Kidney (tissue), 14 donors: ENCODE measurements around the gene APOL5. TPM values are rescaled to one million over a fixed set of nuclear protein-coding genes. Genes with fewer than 3 reads are reported as not detected.
"Not testable (repeated sequence)": the region's sequence is repeated elsewhere in the genome, so short reads cannot be mapped to it uniquely, and the experiment has no call there.

Source experiments
- DNase-seq, 5 donors: peaks; one replicate each; pipeline ENCODE4 v3.0.0-alpha.2; 2013 to 2020
- FAIRE-seq: peaks from 2 replicates; lab custom pipeline; 2012; peaks lifted over from hg19 to GRCh38; lab: Jason Lieb, UNC
- H3K27ac ChIP-seq, 2 donors: one replicate each; pipeline ENCODE4 v1.7.0; 2013; ENCODE audit warnings: low read depth in 2 of 2, low read length in 2 of 2, inconsistent platforms in 1 of 2
- H3K27me3 ChIP-seq: one replicate; pipeline ENCODE4 v1.7.1; 2013; ENCODE audit warnings: low read length, inconsistent platforms; ENCODE audit not compliant: control insufficient read depth, insufficient read depth
- H3K36me3 ChIP-seq, 3 donors: one replicate each; pipeline versions ENCODE4 v1.7.0 to v1.7.1; 2013; ENCODE audit warnings: low read length in 3 of 3, control low read depth in 1 of 3, inconsistent platforms in 1 of 3; ENCODE audit not compliant: insufficient read depth in 3 of 3, control insufficient read depth in 2 of 3
- H3K4me1 ChIP-seq, 3 donors: one replicate each; pipeline versions ENCODE4 v1.7.0 to v1.7.1; 2013; ENCODE audit warnings: low read length in 3 of 3, inconsistent platforms in 1 of 3, low read depth in 1 of 3; ENCODE audit not compliant: control insufficient read depth in 2 of 3, insufficient read depth in 2 of 3
- H3K4me3 ChIP-seq, 3 donors: one replicate each; pipeline versions ENCODE4 v1.7.0 to v1.8.1; 2013; ENCODE audit warnings: low read length in 3 of 3, control low read depth in 1 of 3, inconsistent platforms in 1 of 3
- H3K9ac ChIP-seq, 3 donors: one replicate each; pipeline versions ENCODE4 v1.7.0 to v1.7.1; 2013; ENCODE audit warnings: low read length in 3 of 3, control low read depth in 1 of 3, inconsistent platforms in 1 of 3
- H3K9me3 ChIP-seq, 3 donors: one replicate each; pipeline versions ENCODE4 v1.7.0 to v1.7.1; 2013; ENCODE audit warnings: low read length in 3 of 3, control low read depth in 1 of 3, inconsistent platforms in 1 of 3; ENCODE audit not compliant: control insufficient read depth in 2 of 3, insufficient read depth in 1 of 3
- CTCF ChIP-seq: IDR thresholded peaks from 3 replicates; pipeline ENCODE4 v1.5.1; 2012; ENCODE audit warnings: mild to moderate bottlenecking, moderate library complexity, borderline replicate concordance; ENCODE audit not compliant: insufficient read depth; ENCODE audit errors: extremely low read depth
- intact Hi-C: fragments of 100-400 bp; cut with DNase I; formaldehyde crosslinking; loops from one replicate; pipeline ENCODE4 v1.11.1; 2022
- polyA plus RNA-seq: library from polyadenylated mRNA; stranded (reverse); fragments of 350-450 nt; fragmentation: Illumina TruSeq; extraction: RNeasy Lipid Tissue Mini Kit (QIAGEN cat#74804); gene quantifications from one replicate; pipeline ENCODE4 v1.2.3, GENCODE V29; 2014; ENCODE audit warnings: low read depth, low replicate concordance; ENCODE audit not compliant: insufficient read depth
- total RNA-seq: library from RNA; stranded (reverse); fragmentation: NEBNext Ultra II Directional; extraction: Animal tissue kit (Norgen Biotek cat#: 25700); gene quantifications from one replicate; pipeline ENCODE4 v1.2.1, GENCODE V29; 2021
- donor health status: control.
- donor health status: control.
- donor health status: control.
- donor health status: control.
- donor health status: control.
- donor health status: DM: yes; HTN: yes; CAD: no.
- donor health status: Normal renal cell carcinoma (clear cell type).

The APOL5 gene
- total and polyA plus RNA-seq, 2 donors from 2014 or later: not detected

- no peak for TF ChIP-seq CTCF
- FAIRE-seq (no peak), DNase-seq (no peak)
Observed at GRCh38 chr22:35678836-35679235, 38.8 kb upstream of the APOL5 start.

GRCh38 chr22:35679492-35679891, 38.2 kb upstream of the APOL5 start:
- H3K4me3 ChIP-seq, intact Hi-C loops, H3K27ac ChIP-seq, H3K36me3 ChIP-seq, FAIRE-seq, H3K9me3 ChIP-seq, H3K27me3 ChIP-seq, H3K4me1 ChIP-seq, DNase-seq, H3K9ac ChIP-seq: not testable (repeated sequence)

More at GRCh38 chr22:35678836-35679235, 38.8 kb upstream of the APOL5 start:
- H3K27me3 ChIP-seq: no peaks in the 10 kb centered on the region
- no peaks in the 10 kb centered on the region for H3K36me3 ChIP-seq
- intact Hi-C loops: no loop called here
- no peak overlapping the region for H3K9ac ChIP-seq
- H3K4me3 ChIP-seq: no peak overlapping the region
- no peaks in the 10 kb centered on the region for H3K4me1 ChIP-seq
- no peak overlapping the region for H3K27ac ChIP-seq
- no peaks in the 10 kb centered on the region for H3K9me3 ChIP-seq

GRCh38 chr22:35681454-35682052, 36.1 kb upstream of the APOL5 start:
- no peak overlapping the region for H3K9ac ChIP-seq
- no peaks in the 10 kb centered on the region for H3K36me3 ChIP-seq
- intact Hi-C loops: no loop called here
- no peak for DNase-seq
- H3K27me3 ChIP-seq: no peaks in the 10 kb centered on the region
- FAIRE-seq: no peak
- H3K4me3 ChIP-seq: no peak overlapping the region
- H3K4me1 ChIP-seq: no peaks in the 10 kb centered on the region
- no peak for TF ChIP-seq CTCF
- H3K9me3 ChIP-seq: no peaks in the 10 kb centered on the region
- no peak overlapping the region for H3K27ac ChIP-seq

GRCh38 chr22:35683560-35683959, 34.1 kb upstream of the APOL5 start:
- Histone ChIP-seq H3K4me1 (no peaks in the 10 kb centered on the region), H3K27ac (no peak overlapping the region), H3K9ac (no peak overlapping the region), H3K4me3 (no peak overlapping the region), H3K36me3 (no peaks in the 10 kb centered on the region), H3K27me3 (no peaks in the 10 kb centered on the region), H3K9me3 (no peaks in the 10 kb centered on the region)
- no peak for TF ChIP-seq CTCF
- intact Hi-C loops: no loop called here
- no peak for FAIRE-seq
- no peak for DNase-seq
